Ishikawa (cell line): ENCODE measurements around the gene A4GNT.

Source experiments
- CEBPB ChIP-seq: IDR thresholded peaks from 2 replicates; pipeline ENCODE4 v1.6.1; 2012
- CREB1 ChIP-seq: IDR thresholded peaks from 2 replicates; pipeline ENCODE4 v1.6.1; 2012; ENCODE audit warnings: low read depth
- EP300 ChIP-seq: IDR thresholded peaks from 2 replicates; pipeline ENCODE4 v1.6.1; 2012; ENCODE audit warnings: borderline replicate concordance
- FOXM1 ChIP-seq: IDR thresholded peaks from 2 replicates; pipeline ENCODE4 v1.6.1; 2012; ENCODE audit warnings: low read depth, borderline replicate concordance
- NFIC ChIP-seq: IDR thresholded peaks from 2 replicates; pipeline ENCODE4 v1.6.1; 2012
- RAD21 ChIP-seq: IDR thresholded peaks from 2 replicates; pipeline ENCODE4 v1.6.1; 2012; ENCODE audit warnings: low read depth
- TAF1 ChIP-seq: IDR thresholded peaks from 2 replicates; pipeline ENCODE4 v1.6.1; 2012; ENCODE audit warnings: low read depth, mild to moderate bottlenecking
- YY1 ChIP-seq: IDR thresholded peaks from 2 replicates; pipeline ENCODE4 v1.6.1; 2012; ENCODE audit warnings: low read depth
- ZBTB7A ChIP-seq: IDR thresholded peaks from 2 replicates; pipeline ENCODE4 v1.6.1; 2012; ENCODE audit warnings: low read depth
- TF ChIP-seq, protein P1 (sequence below): IDR thresholded peaks from 2 replicates; pipeline ENCODE4 v1.6.1; 2012; ENCODE audit warnings: low read depth, mild to moderate bottlenecking
- TF ChIP-seq, protein P2 (sequence below): IDR thresholded peaks from 2 replicates; pipeline ENCODE4 v1.6.1; 2012
- TF ChIP-seq, protein P3 (sequence below): IDR thresholded peaks from 2 replicates; pipeline ENCODE4 v1.6.1; 2012

DNA sequence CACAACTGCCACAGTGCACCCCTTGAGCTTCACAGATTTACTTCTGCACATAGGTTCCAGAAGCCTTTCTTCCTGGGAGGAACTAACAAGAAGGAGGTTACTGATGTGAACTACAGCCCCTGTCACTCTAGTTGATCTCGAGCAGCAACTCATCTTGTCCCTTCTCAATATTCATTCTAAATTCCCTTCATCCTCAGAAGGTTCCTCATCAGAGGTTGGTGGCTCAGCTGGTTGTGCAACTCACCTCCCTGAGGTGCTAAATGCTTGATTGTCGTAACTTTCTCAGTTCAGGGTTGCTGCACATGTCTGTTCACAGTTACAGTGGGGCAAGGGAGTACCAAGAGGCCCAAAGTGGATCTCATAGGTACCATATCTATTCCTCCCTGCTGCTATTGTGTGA lies 5.7 kb upstream of the A4GNT start:
- no peak for TF ChIP-seq RAD21
- no peak for TF ChIP-seq CEBPB
- TF ChIP-seq, protein P1, sequence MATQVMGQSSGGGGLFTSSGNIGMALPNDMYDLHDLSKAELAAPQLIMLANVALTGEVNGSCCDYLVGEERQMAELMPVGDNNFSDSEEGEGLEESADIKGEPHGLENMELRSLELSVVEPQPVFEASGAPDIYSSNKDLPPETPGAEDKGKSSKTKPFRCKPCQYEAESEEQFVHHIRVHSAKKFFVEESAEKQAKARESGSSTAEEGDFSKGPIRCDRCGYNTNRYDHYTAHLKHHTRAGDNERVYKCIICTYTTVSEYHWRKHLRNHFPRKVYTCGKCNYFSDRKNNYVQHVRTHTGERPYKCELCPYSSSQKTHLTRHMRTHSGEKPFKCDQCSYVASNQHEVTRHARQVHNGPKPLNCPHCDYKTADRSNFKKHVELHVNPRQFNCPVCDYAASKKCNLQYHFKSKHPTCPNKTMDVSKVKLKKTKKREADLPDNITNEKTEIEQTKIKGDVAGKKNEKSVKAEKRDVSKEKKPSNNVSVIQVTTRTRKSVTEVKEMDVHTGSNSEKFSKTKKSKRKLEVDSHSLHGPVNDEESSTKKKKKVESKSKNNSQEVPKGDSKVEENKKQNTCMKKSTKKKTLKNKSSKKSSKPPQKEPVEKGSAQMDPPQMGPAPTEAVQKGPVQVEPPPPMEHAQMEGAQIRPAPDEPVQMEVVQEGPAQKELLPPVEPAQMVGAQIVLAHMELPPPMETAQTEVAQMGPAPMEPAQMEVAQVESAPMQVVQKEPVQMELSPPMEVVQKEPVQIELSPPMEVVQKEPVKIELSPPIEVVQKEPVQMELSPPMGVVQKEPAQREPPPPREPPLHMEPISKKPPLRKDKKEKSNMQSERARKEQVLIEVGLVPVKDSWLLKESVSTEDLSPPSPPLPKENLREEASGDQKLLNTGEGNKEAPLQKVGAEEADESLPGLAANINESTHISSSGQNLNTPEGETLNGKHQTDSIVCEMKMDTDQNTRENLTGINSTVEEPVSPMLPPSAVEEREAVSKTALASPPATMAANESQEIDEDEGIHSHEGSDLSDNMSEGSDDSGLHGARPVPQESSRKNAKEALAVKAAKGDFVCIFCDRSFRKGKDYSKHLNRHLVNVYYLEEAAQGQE: no peak
- no peak for TF ChIP-seq EP300
- TF ChIP-seq NFIC: no peak
- TF ChIP-seq CREB1: no peak
- TF ChIP-seq, protein P2, sequence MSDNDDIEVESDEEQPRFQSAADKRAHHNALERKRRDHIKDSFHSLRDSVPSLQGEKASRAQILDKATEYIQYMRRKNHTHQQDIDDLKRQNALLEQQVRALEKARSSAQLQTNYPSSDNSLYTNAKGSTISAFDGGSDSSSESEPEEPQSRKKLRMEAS: no peak
- TF ChIP-seq TAF1: no peak
- TF ChIP-seq ZBTB7A: no peak
- TF ChIP-seq FOXM1: no peak
- TF ChIP-seq, protein P3, sequence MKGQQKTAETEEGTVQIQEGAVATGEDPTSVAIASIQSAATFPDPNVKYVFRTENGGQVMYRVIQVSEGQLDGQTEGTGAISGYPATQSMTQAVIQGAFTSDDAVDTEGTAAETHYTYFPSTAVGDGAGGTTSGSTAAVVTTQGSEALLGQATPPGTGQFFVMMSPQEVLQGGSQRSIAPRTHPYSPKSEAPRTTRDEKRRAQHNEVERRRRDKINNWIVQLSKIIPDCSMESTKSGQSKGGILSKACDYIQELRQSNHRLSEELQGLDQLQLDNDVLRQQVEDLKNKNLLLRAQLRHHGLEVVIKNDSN: no peak
- TF ChIP-seq YY1: no peak
